Mucosa of rectum (tissue), 2 donors: ENCODE results near the gene FGF23.

Experiments
- H3K27ac ChIP-seq, 2 donors: one replicate each; pipeline ENCODE4 v1.7.0; 2013; ENCODE audit warnings: inconsistent platforms in 2 of 2, low read depth in 2 of 2, low read length in 2 of 2
- H3K27me3 ChIP-seq, 2 donors: one replicate each; pipeline ENCODE4 v1.7.0; 2013; ENCODE audit warnings: low read length in 2 of 2; ENCODE audit not compliant: control insufficient read depth in 2 of 2, insufficient read depth in 2 of 2
- H3K36me3 ChIP-seq, 2 donors: one replicate each; pipeline ENCODE4 v1.7.0; 2013; ENCODE audit warnings: low read length in 2 of 2; ENCODE audit not compliant: control insufficient read depth in 2 of 2, insufficient read depth in 2 of 2
- H3K4me1 ChIP-seq, 2 donors: one replicate each; pipeline ENCODE4 v1.7.0; 2013; ENCODE audit warnings: low read length in 2 of 2, mild to moderate bottlenecking in 1 of 2; ENCODE audit not compliant: control insufficient read depth in 2 of 2, insufficient read depth in 2 of 2
- H3K4me3 ChIP-seq, 2 donors: one replicate each; pipeline ENCODE4 v1.7.0; 2013; ENCODE audit warnings: low read length in 2 of 2
- H3K9ac ChIP-seq, 2 donors: one replicate each; pipeline ENCODE4 v1.7.0; 2013; ENCODE audit warnings: low read length in 2 of 2, low read depth in 1 of 2, mild to moderate bottlenecking in 1 of 2
- H3K9me3 ChIP-seq, 2 donors: one replicate each; pipeline ENCODE4 v1.7.0; 2013; ENCODE audit warnings: low read length in 2 of 2; ENCODE audit not compliant: control insufficient read depth in 2 of 2
- donor health status: healthy.
- donor health status: Normal muscosa, but diverticular disease.

The FGF23 gene

GRCh38 chr12:4388032-4388431 is 8.5 kb upstream of the FGF23 start:
- no peaks in the 10 kb centered on the region for H3K4me1 ChIP-seq
- H3K9me3 ChIP-seq, result no peaks in the 10 kb centered on the region
- H3K27ac ChIP-seq, result no peak overlapping the region
- no peaks in the 10 kb centered on the region for H3K27me3 ChIP-seq
- no peak overlapping the region for H3K4me3 ChIP-seq
- no peaks in the 10 kb centered on the region for H3K36me3 ChIP-seq
- no peak overlapping the region for H3K9ac ChIP-seq

GRCh38 chr12:4387607-4388006 is 8.1 kb upstream of the FGF23 start:
- Histone ChIP-seq H3K4me1 (no peaks in the 10 kb centered on the region), H3K4me3 (no peak overlapping the region), H3K9me3 (no peaks in the 10 kb centered on the region), H3K9ac (no peak overlapping the region), H3K27ac (no peak overlapping the region), H3K27me3 (no peaks in the 10 kb centered on the region), H3K36me3 (no peaks in the 10 kb centered on the region)

- H3K4me3 ChIP-seq, result no peak overlapping the region
- H3K36me3 ChIP-seq, result no peaks in the 10 kb centered on the region
- no peak overlapping the region for H3K27ac ChIP-seq
- H3K9me3 ChIP-seq, result no peaks in the 10 kb centered on the region
- no peak overlapping the region for H3K9ac ChIP-seq
- H3K27me3 ChIP-seq, result no peaks in the 10 kb centered on the region
- H3K4me1 ChIP-seq, result no peaks in the 10 kb centered on the region
Observed at GRCh38 chr12:4386801-4387200, 7.3 kb upstream of the FGF23 start.

- no peak overlapping the region for H3K27ac ChIP-seq
- H3K36me3 ChIP-seq, result no peaks in the 10 kb centered on the region
Observed at GRCh38 chr12:4383304-4383865, 3.9 kb upstream of the FGF23 start.

GRCh38 chr12:4380332-4380731 is 820 bp upstream of the FGF23 start:
- Histone ChIP-seq H3K9ac (no peak overlapping the region), H3K4me3 (no peak overlapping the region), H3K4me1 (no peaks in the 10 kb centered on the region), H3K36me3 (no peaks in the 10 kb centered on the region), H3K27ac (no peak overlapping the region), H3K27me3 (peaks cover 0 to 7% of the 10 kb centered on the region in 2 donors), H3K9me3 (no peaks in the 10 kb centered on the region)

More at GRCh38 chr12:4383304-4383865, 3.9 kb upstream of the FGF23 start:
- Histone ChIP-seq H3K9me3 (no peaks in the 10 kb centered on the region), H3K9ac (no peak overlapping the region), H3K27me3 (peaks cover 0 to 4% of the 10 kb centered on the region in 2 donors), H3K4me3 (no peak overlapping the region), H3K4me1 (no peaks in the 10 kb centered on the region)

GRCh38 chr12:4378772-4379171 is 740 bp downstream of the FGF23 start:
- no peak overlapping the region for H3K4me3 ChIP-seq
- no peak overlapping the region for H3K9ac ChIP-seq
- H3K27me3 ChIP-seq, result peaks cover 5 to 7% of the 10 kb centered on the region in 2 donors
- no peaks in the 10 kb centered on the region for H3K36me3 ChIP-seq
- no peak overlapping the region for H3K27ac ChIP-seq
- no peaks in the 10 kb centered on the region for H3K4me1 ChIP-seq
- no peaks in the 10 kb centered on the region for H3K9me3 ChIP-seq

- H3K36me3 ChIP-seq, result no peaks in the 10 kb centered on the region
- H3K4me3 ChIP-seq, result no peak overlapping the region
- no peak overlapping the region for H3K27ac ChIP-seq
- no peak overlapping the region for H3K9ac ChIP-seq
- H3K27me3 ChIP-seq, result peaks cover 5 to 8% of the 10 kb centered on the region in 2 donors
- no peaks in the 10 kb centered on the region for H3K4me1 ChIP-seq
- no peaks in the 10 kb centered on the region for H3K9me3 ChIP-seq
Observed at GRCh38 chr12:4375449-4375848, 4.1 kb downstream of the FGF23 start.

DNA sequence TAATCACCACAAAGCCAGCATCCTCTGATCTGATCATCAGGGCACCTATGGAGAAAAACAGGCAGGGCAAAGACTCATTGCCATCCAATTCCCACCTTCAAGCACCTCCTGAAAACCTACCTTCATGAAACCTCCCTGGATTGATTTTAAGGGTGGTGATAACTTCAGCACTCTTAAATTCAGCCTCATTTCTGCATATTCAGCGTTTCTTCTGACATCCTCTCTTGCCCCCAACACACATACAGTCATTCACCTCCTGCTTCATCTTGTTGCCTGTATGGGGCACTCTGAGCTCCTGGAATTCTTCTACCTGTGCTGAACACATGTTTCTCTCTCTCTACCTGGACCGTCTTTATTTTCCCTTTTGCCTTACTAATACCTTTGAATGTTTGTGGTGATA is 6.9 kb downstream of the FGF23 start:
- H3K4me1 ChIP-seq, result no peaks in the 10 kb centered on the region
- H3K27me3 ChIP-seq, result peaks cover 5 to 6% of the 10 kb centered on the region in 2 donors
- H3K4me3 ChIP-seq, result no peak overlapping the region
- H3K9ac ChIP-seq, result no peak overlapping the region
- no peaks in the 10 kb centered on the region for H3K9me3 ChIP-seq
- no peak overlapping the region for H3K27ac ChIP-seq
- no peaks in the 10 kb centered on the region for H3K36me3 ChIP-seq

- Histone ChIP-seq H3K27ac (no peak overlapping the region), H3K36me3 (no peaks in the 10 kb centered on the region), H3K9me3 (no peaks in the 10 kb centered on the region), H3K4me1 (no peaks in the 10 kb centered on the region), H3K4me3 (no peak overlapping the region), H3K9ac (no peak overlapping the region), H3K27me3 (peaks cover 5% of the 10 kb centered on the region in 2 donors)
Observed at GRCh38 chr12:4370265-4370664, 9.2 kb downstream of the FGF23 start.

DNA sequence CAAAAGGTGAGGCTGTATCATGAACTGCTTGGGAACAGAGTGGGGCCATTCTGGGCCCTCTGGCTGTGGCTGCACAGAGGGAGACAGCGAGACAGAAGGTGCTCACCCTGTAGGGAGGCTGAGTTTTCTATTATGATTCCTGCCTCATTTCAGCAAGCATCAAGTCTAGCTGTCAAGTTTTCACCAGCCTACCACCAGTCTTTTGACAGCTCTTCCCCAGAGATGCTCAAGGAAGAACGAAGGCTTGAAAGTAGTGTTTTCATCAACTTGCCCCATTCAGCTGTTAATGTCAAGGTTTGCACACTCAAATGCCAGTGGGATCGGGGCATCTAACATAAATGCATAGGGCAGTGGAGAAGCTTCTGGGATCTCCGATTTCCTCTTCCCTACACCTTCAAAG is 10.0 kb downstream of the FGF23 start:
- Histone ChIP-seq H3K4me1 (no peaks in the 10 kb centered on the region), H3K27ac (no peak overlapping the region), H3K9ac (no peak overlapping the region), H3K9me3 (no peaks in the 10 kb centered on the region), H3K36me3 (no peaks in the 10 kb centered on the region), H3K27me3 (peaks cover 0 to 5% of the 10 kb centered on the region in 2 donors), H3K4me3 (no peak overlapping the region)

GRCh38 chr12:4366090-4366489 is 13.4 kb downstream of the FGF23 start:
- Histone ChIP-seq H3K9ac (no peak overlapping the region), H3K27me3 (peaks cover 0 to 5% of the 10 kb centered on the region in 2 donors), H3K27ac (no peak overlapping the region), H3K4me3 (no peak overlapping the region), H3K36me3 (no peaks in the 10 kb centered on the region), H3K4me1 (no peaks in the 10 kb centered on the region), H3K9me3 (no peaks in the 10 kb centered on the region)
